Measurements from ENCODE around the gene ZNF761. TPM values are rescaled to one million over a fixed set of nuclear protein-coding genes. Genes with fewer than 3 reads are reported as not detected.

The ZNF761 gene
- total and polyA plus RNA-seq, 10 donors: 5.9 to 14.2 (median 10.4) TPM

GRCh38 chr19:53461866-53462265 lies 30.1 kb downstream of the ZNF761 start:
- DNase-seq: no peak
- TF ChIP-seq POLR2A (IDR thresholded peaks at IDR 0.05) (no peak), POLR2AphosphoS5 (IDR thresholded peaks at IDR 0.05) (no peak), CTCF (IDR thresholded peaks at IDR 0.05 in 8 of 11, conservative IDR thresholded peaks at IDR 0.05 in 3 of 11) (no peak)
- no peak overlapping the region for H3K4me3 ChIP-seq
- no peaks in the 10 kb centered on the region for H3K36me3 ChIP-seq
- H3K27ac ChIP-seq: no peak overlapping the region
- peaks cover 0 to 22% (median 0%) of the 10 kb centered on the region in 7 donors for H3K27me3 ChIP-seq (replicated peaks in 1 of 7)
- intact Hi-C loops (cut with DNase I; ENCODE audit: low total_unique reads): no loop called here
- H3K4me1 ChIP-seq: peaks cover 0 to 5% (median 3%) of the 10 kb centered on the region in 6 donors
- WGBS, 5 donors: 88 to 97% (median 93%) methylated on average over 6 of the region's 6 CpGs
- peaks cover 4 to 81% (median 56%) of the 10 kb centered on the region in 8 donors for H3K9me3 ChIP-seq

GRCh38 chr19:53462861-53463260 lies 31.1 kb downstream of the ZNF761 start:
- Histone ChIP-seq H3K27me3 (replicated peaks in 1 of 7) (peaks cover 0 to 22% (median 0%) of the 10 kb centered on the region in 7 donors), H3K4me3 (peak overlapping the region in 1 of 8 donors; percentile 27), H3K4me1 (peaks cover 0 to 12% (median 6%) of the 10 kb centered on the region in 6 donors), H3K9me3 (peaks cover 0 to 71% (median 46%) of the 10 kb centered on the region in 8 donors), H3K27ac (no peak overlapping the region), H3K36me3 (no peaks in the 10 kb centered on the region)
- 50 to 66% (median 65%) methylated on average over 14 of the region's 14 CpGs for WGBS, 5 donors
- DNase-seq: no peak
- intact Hi-C loops (cut with DNase I; ENCODE audit: low total_unique reads): no loop called here
- TF ChIP-seq CTCF (IDR thresholded peaks at IDR 0.05 in 8 of 11, conservative IDR thresholded peaks at IDR 0.05 in 3 of 11) (no peak), POLR2AphosphoS5 (IDR thresholded peaks at IDR 0.05) (no peak), POLR2A (IDR thresholded peaks at IDR 0.05) (no peak)

- WGBS, 5 donors: 13 to 22% (median 17%) methylated on average over 18 to 19 of the region's 19 CpGs
- peaks cover 0 to 67% (median 42%) of the 10 kb centered on the region in 8 donors for H3K9me3 ChIP-seq
- TF ChIP-seq POLR2A (IDR thresholded peaks at IDR 0.05) (no peak), CTCF (IDR thresholded peaks at IDR 0.05 in 8 of 11, conservative IDR thresholded peaks at IDR 0.05 in 3 of 11) (no peak), POLR2AphosphoS5 (IDR thresholded peaks at IDR 0.05) (no peak)
- no peaks in the 10 kb centered on the region for H3K36me3 ChIP-seq
- H3K27ac ChIP-seq: no peak overlapping the region
- H3K4me1 ChIP-seq: peaks cover 0 to 15% (median 10%) of the 10 kb centered on the region in 6 donors
- DNase-seq: no peak
- intact Hi-C loops (cut with DNase I; ENCODE audit: low total_unique reads): no loop called here
- peaks cover 0 to 22% (median 0%) of the 10 kb centered on the region in 7 donors for H3K27me3 ChIP-seq (replicated peaks in 1 of 7)
- H3K4me3 ChIP-seq: peak overlapping the region in 1 of 8 donors; percentile 27
Measured at GRCh38 chr19:53463263-53463662, 31.5 kb downstream of the ZNF761 start.

GRCh38 chr19:53466726-53467484 lies 35.1 kb downstream of the ZNF761 start:
- H3K9me3 ChIP-seq: peaks cover 0 to 46% (median 11%) of the 10 kb centered on the region in 8 donors
- peak overlapping the region; percentile 52 to 82 (median 62) for H3K4me3 ChIP-seq
- H3K36me3 ChIP-seq: peaks cover 0 to 11% (median 0%) of the 10 kb centered on the region in 6 donors
- DNase-seq: peak; percentile 80
- TF ChIP-seq POLR2AphosphoS5 (IDR thresholded peaks at IDR 0.05): no peak
- no peak for TF ChIP-seq CTCF (IDR thresholded peaks at IDR 0.05 in 8 of 11, conservative IDR thresholded peaks at IDR 0.05 in 3 of 11)
- TF ChIP-seq POLR2A (IDR thresholded peaks at IDR 0.05): no peak
- peak overlapping the region in 6 of 8 donors; percentile 77 to 88 (median 84) for H3K27ac ChIP-seq
- WGBS, 5 donors: 9 to 15% (median 12%) methylated on average over 30 to 31 of the region's 31 CpGs
- intact Hi-C loops (cut with DNase I; ENCODE audit: low total_unique reads): no loop called here
- H3K27me3 ChIP-seq (replicated peaks in 1 of 7): peaks cover 0 to 22% (median 0%) of the 10 kb centered on the region in 7 donors
- H3K4me1 ChIP-seq: peaks cover 0 to 22% (median 19%) of the 10 kb centered on the region in 6 donors

Data from spleen (tissue), 11 donors.